HepG2 (cell line): ENCODE data around the gene GON4L. TPM values are rescaled to one million over a fixed set of nuclear protein-coding genes. Genes with fewer than 3 reads are reported as not detected.

Experiments
- ATAC-seq: fragments of 200-7000 bp; cut with Tn5 transposase; 3 replicates; pipeline ENCODE4 v1.9.1; 2020; ENCODE audit warnings: mild to moderate bottlenecking, moderate library complexity
- BruUV-seq: library from RNA; stranded (reverse); fragments of 400-500 nt; replicated peaks from 2 replicates; lab custom pipeline; 2021; lab: Mats Ljungman, UMichigan
- CTCF ChIA-PET: fragments of 300-600 bp; formaldehyde crosslinking; extraction: SDS; loops from one replicate; lab custom pipeline; 2021; ENCODE audit warnings: low total read pairs, inconsistent platforms, low intra/inter-chr PET ratio; lab: Yijun Ruan, JAX
- POLR2A ChIA-PET: fragments of 350-600 bp; sonication (Branson Sonifier 250); formaldehyde crosslinking; loops from one replicate; lab custom pipeline; 2020; ENCODE audit warnings: antibody characterized with exemption, inconsistent platforms; lab: Yijun Ruan, JAX
- DNase-seq: peaks from one replicate; pipeline ENCODE4 v3.0.0-alpha.2; 2015; ENCODE audit warnings: low spot score
- FAIRE-seq: peaks from 3 replicates; lab custom pipeline; 2011; peaks lifted over from hg19 to GRCh38; lab: Jason Lieb, UNC
- H2AFZ ChIP-seq: one replicate; pipeline ENCODE4 v1.6.1; 2011; ENCODE audit warnings: low read length, inconsistent platforms
- H3K27ac ChIP-seq: fragments of 300-600 bp; 3 replicates; pipeline ENCODE4 v1.8.0; 2011; ENCODE audit warnings: mixed run types, mild to moderate bottlenecking, mixed read lengths, low read length, inconsistent platforms; ENCODE audit not compliant: insufficient read depth; ENCODE audit errors: extremely low read length
- H3K27me3 ChIP-seq, 2 experiments: fragments of 200-600 bp in 1 of 2; 2 replicates in 1 of 2; 3 replicates in 1 of 2; pipeline versions ENCODE4 v1.6.0 to v1.8.0; 2011; ENCODE audit warnings: low read length in 2 of 2, mild to moderate bottlenecking in 2 of 2, moderate library complexity in 2 of 2, inconsistent platforms in 1 of 2; ENCODE audit not compliant: insufficient read depth in 2 of 2, control insufficient read depth in 1 of 2
- H3K36me3 ChIP-seq, 2 experiments: fragments of 200-600 bp in 1 of 2; replicated peaks in 1 of 2; 2 replicates in 1 of 2; 3 replicates in 1 of 2; pipeline versions ENCODE4 v1.5.1 to v1.8.0; 2011; ENCODE audit warnings: low read length in 2 of 2, inconsistent platforms in 1 of 2; ENCODE audit not compliant: insufficient read depth in 2 of 2, control insufficient read depth in 1 of 2
- H3K4me1 ChIP-seq: 2 replicates; pipeline ENCODE4 v1.5.1; 2012; ENCODE audit warnings: low read length, inconsistent platforms; ENCODE audit not compliant: insufficient read depth
- H3K4me2 ChIP-seq: 2 replicates; pipeline ENCODE4 v1.6.0; 2011; ENCODE audit warnings: low read depth, low read length, inconsistent platforms
- H3K4me3 ChIP-seq, 3 experiments: fragments of 200-600 bp in 1 of 3; sonication (generic), shearing (Covaris generic) in 1 of 3; replicated peaks in 1 of 3; 2 replicates each; pipeline ENCODE4 v1.5.1; 2011 to 2016; ENCODE audit warnings: low read length in 3 of 3, inconsistent platforms in 2 of 3, low read depth in 2 of 3, mild to moderate bottlenecking in 2 of 3, control low read depth in 1 of 3, mixed read lengths in 1 of 3; ENCODE audit not compliant: insufficient read depth in 1 of 3
- H3K79me2 ChIP-seq: one replicate; pipeline ENCODE4 v1.6.1; 2011; ENCODE audit warnings: low read length, inconsistent platforms; ENCODE audit not compliant: insufficient read depth
- H3K9ac ChIP-seq: 2 replicates; pipeline ENCODE4 v1.6.0; 2011; ENCODE audit warnings: mild to moderate bottlenecking, low read depth, low read length, inconsistent platforms; ENCODE audit not compliant: insufficient read depth
- H3K9me3 ChIP-seq: 2 replicates; pipeline ENCODE4 v1.5.1; 2012; ENCODE audit warnings: mild to moderate bottlenecking, low read length
- H4K20me1 ChIP-seq: 2 replicates; pipeline ENCODE4 v1.6.0; 2011; ENCODE audit warnings: inconsistent platforms, mild to moderate bottlenecking, low read length, moderate library complexity; ENCODE audit not compliant: insufficient read depth
- CREM ChIP-seq, 2 experiments: sonication (generic) in 1 of 2; formaldehyde crosslinking in 1 of 2; IDR thresholded peaks; 2 replicates each; pipeline versions ENCODE4 v1.4.0 to v1.6.1; 2016 to 2020; ENCODE audit warnings: antibody characterized with exemption in 1 of 2, mild to moderate bottlenecking in 1 of 2, missing genetic modification reagents in 1 of 2
- FOSL2 ChIP-seq: sonication (generic); formaldehyde crosslinking; IDR thresholded peaks from 2 replicates; pipeline ENCODE4 v1.4.0; 2020; ENCODE audit warnings: missing genetic modification reagents
- HINFP ChIP-seq: sonication (generic); formaldehyde crosslinking; IDR thresholded peaks from 2 replicates; pipeline ENCODE4 v1.4.0; 2020; ENCODE audit warnings: low read depth, mild to moderate bottlenecking, missing genetic modification reagents
- TBP ChIP-seq: sonication (generic); formaldehyde crosslinking; IDR thresholded peaks from 2 replicates; pipeline ENCODE4 v1.5.0; 2020; ENCODE audit warnings: missing genetic modification reagents
- ZFAT ChIP-seq: sonication (generic); formaldehyde crosslinking; conservative IDR thresholded peaks from 2 replicates; pipeline ENCODE4 v1.8.1; 2023; ENCODE audit warnings: missing genetic modification reagents, inconsistent platforms
- ZNF773 ChIP-seq: sonication (generic); formaldehyde crosslinking; IDR thresholded peaks from 2 replicates; pipeline ENCODE4 v1.4.0; 2020; ENCODE audit warnings: missing genetic modification reagents, borderline replicate concordance
- WGBS: methylation state at CpG from one replicate; pipeline ENCODE4 v1.1.6; 2017; ENCODE audit warnings: low lambda C conversion rate; 5-methylcytosine and 5-hydroxymethylcytosine counted together
- in situ Hi-C: cut with HindIII; loops from 2 replicates; pipeline ENCODE4 v1.10.0; 2017; ENCODE audit warnings: low pct_unique_long_range_greater_than_20kb; ENCODE audit not compliant: extremely low pct_ligation_motif_present
- intact Hi-C: fragments of 100-400 bp; cut with micrococcal nuclease; formaldehyde crosslinking; loops from one replicate; pipeline ENCODE4 v1.10.0; 2022; ENCODE audit not compliant: unreplicated experiment
- polyA plus RNA-seq, 8 experiments: library from polyadenylated mRNA; depleted of rRNA in 3 of 8; stranded (reverse) in 7 of 8; unstranded in 1 of 8; fragments of >200 nt; fragmentation: Illumina TruSeq in 4 of 8; extraction: Trizol in 4 of 8; gene quantifications; 2 replicates each; pipeline versions ENCODE4 v1.2.1 to v1.2.3, GENCODE V29; 2011 to 2016; ENCODE audit warnings: low read depth in 4 of 8, missing spikeins in 1 of 8, mixed read lengths in 1 of 8; ENCODE audit not compliant: insufficient read depth in 1 of 8
- total RNA-seq, 5 experiments: library from RNA; depleted of rRNA; stranded (reverse); fragments of >200 nt; fragmentation: Illumina TruSeq; extraction: Trizol; gene quantifications; 2 replicates each; pipeline ENCODE4 v1.2.3, GENCODE V29; 2016; ENCODE audit warnings: low read depth in 1 of 5

The GON4L gene
- total and polyA plus RNA-seq, 2 of the 13 experiments (the other 11 are each of a cell fraction or from before 2014, with no cell fraction given), result 14.6 to 19.6 TPM

- TF ChIP-seq HINFP (CRISPR knock-in tag), result no peak
- TF ChIP-seq CREM (IDR thresholded peaks at IDR 0.05), result no peak
- TF ChIP-seq CREM (CRISPR knock-in tag; IDR thresholded peaks at IDR 0.05), result no peak
Observed at GRCh38 chr1:155844860-155845421, 12.1 kb downstream of the GON4L start (continued).

- DNase-seq (no peak), ATAC-seq (no peak), FAIRE-seq (no peak)
- TF ChIP-seq TBP (CRISPR knock-in tag) (no peak), ZNF773 (CRISPR knock-in tag) (no peak), FOSL2 (CRISPR knock-in tag) (no peak), ZFAT (CRISPR knock-in tag) (no peak)
- Histone ChIP-seq H3K4me1 (peaks cover 16% of the 10 kb centered on the region), H2AFZ (no peak overlapping the region), H3K9me3 (no peaks in the 10 kb centered on the region), H4K20me1 (no peaks in the 10 kb centered on the region), H3K4me3 (no peak overlapping the region), H3K36me3 (peaks cover 3 to 17% of the 10 kb centered on the region in 2 experiments; a peak in 4 of 5 replicates), H3K9ac (no peak overlapping the region), H3K79me2 (peaks cover 30% of the 10 kb centered on the region), H3K4me2 (no peak overlapping the region), H3K27me3 (no peaks in the 10 kb centered on the region), H3K27ac (no peak overlapping the region)
- ChIA-PET CTCF (no interaction called here), POLR2A (interaction anchor here (0.6 kb wide), 1 partner anchor 11 kb away, joined by 3 read pairs; no protein-coding TSS in a partner anchor)
- WGBS, result 91% methylated on average over 5 of the region's 5 CpGs
- intact Hi-C loops (no loop called here), in situ Hi-C loops (no loop called here)
- no TSS peak for BruUV-seq
Observed at GRCh38 chr1:155840386-155840785, 16.6 kb downstream of the GON4L start.
